Activated naive CD4-positive, alpha-beta T cell treated with Interleukin-2 at 50 U/mL for 16 hours (primary cell): ENCODE data around the gene MAPKAPK3.
"Not testable (repeated sequence)": the region's sequence is repeated elsewhere in the genome, so short reads cannot be mapped to it uniquely, and the experiment has no call there.

Source experiments
- DNase-seq: peaks from one replicate; pipeline ENCODE4 v3.0.0-alpha.2; 2020

Gene MAPKAPK3

GRCh38 chr3:50657816-50658215, 40.9 kb downstream of the MAPKAPK3 start:
- DNase-seq: no peak

DNA sequence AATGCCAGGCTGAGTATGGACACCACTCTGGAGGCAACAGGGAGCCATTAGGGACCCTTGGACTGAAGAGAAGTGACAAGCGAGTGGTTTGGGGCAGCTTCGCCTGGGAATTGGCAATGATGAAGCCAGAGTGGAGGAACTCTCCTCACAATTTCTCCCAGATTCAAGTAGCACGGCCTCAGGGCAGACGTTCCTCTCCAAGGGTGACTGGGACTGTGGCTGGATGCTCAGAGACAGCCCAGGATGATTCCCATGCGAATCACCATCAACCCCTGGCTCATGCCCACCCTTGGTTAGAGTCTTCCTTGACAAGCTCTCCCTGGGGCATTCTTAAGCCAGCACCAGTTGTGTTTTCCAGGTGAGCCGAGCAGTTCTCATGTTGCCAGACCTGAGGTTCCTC, 41.5 kb downstream of the MAPKAPK3 start:
- no peak for DNase-seq

- DNase-seq: no peak
Observed at GRCh38 chr3:50658831-50659230, 41.9 kb downstream of the MAPKAPK3 start.

GRCh38 chr3:50660386-50660785, 43.4 kb downstream of the MAPKAPK3 start:
- no peak for DNase-seq

- no peak for DNase-seq
Observed at GRCh38 chr3:50661321-50661837, 44.4 kb downstream of the MAPKAPK3 start.

DNA sequence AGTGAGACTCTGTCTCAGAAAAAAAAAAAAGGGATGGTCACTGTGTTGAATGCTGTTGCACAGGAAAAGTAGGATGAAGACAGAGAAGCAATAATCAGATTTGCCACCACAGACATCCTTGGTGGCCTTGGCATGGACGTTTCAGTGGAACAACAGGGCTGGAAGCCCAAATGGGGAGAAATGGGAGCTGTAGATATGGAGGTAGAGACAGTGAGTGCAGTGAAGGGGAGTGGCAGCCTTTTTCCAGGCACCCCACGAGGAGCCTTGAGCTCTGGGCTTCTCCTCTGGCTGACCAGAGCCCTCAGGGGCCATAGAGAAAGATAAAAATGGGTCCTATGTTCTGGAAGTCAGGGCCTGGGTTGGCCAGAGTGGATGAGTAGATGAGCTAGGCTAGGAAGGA, 45.5 kb downstream of the MAPKAPK3 start:
- no peak for DNase-seq

- no peak for DNase-seq
Observed at GRCh38 chr3:50665081-50665840, 48.3 kb downstream of the MAPKAPK3 start.

GRCh38 chr3:50665841-50666115, 48.8 kb downstream of the MAPKAPK3 start:
- DNase-seq: not testable (repeated sequence)

- DNase-seq: no peak
Observed at GRCh38 chr3:50666837-50667236, 49.9 kb downstream of the MAPKAPK3 start.

DNA sequence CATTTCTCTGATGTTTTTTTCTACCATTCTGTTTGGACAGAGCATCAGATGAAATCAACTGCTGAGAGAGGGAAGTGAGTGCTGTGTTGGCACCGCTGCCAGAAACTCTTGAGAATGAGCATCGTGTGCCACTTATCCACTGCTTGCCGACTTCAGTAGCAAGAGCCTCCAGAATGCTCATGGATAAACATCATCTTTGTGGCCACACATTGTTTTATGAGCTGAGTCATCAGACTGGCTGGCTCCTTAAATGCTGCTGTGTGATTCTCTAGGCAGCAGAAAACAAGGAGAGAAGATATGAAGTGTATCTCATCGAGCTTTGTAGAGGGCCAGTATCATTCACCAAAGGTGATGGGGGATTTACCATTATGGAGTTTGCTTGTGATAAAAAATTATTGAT, 54.4 kb downstream of the MAPKAPK3 start:
- DNase-seq: no peak

DNA sequence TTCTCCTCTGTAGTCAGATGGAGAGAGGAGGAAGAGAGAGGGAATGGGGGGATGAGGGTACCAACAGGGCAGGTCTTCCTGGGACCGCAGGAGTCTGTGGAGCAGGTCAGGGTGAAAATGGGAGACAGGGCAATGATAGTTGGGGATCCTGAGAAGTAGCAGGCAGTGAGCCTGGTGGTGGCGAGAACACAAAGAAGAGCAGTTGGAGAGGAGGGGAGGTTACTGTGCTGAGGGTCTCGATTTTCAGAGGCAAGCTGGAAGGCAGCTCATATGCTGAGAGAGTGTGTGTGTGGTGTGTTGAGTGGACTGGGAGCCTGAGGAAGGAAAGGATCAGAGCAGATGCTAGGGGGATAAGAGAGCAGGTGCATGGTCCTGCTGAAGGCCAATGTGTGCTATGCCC, 55.7 kb downstream of the MAPKAPK3 start:
- no peak for DNase-seq

GRCh38 chr3:50673931-50674330, 57.0 kb downstream of the MAPKAPK3 start:
- no peak for DNase-seq

DNA sequence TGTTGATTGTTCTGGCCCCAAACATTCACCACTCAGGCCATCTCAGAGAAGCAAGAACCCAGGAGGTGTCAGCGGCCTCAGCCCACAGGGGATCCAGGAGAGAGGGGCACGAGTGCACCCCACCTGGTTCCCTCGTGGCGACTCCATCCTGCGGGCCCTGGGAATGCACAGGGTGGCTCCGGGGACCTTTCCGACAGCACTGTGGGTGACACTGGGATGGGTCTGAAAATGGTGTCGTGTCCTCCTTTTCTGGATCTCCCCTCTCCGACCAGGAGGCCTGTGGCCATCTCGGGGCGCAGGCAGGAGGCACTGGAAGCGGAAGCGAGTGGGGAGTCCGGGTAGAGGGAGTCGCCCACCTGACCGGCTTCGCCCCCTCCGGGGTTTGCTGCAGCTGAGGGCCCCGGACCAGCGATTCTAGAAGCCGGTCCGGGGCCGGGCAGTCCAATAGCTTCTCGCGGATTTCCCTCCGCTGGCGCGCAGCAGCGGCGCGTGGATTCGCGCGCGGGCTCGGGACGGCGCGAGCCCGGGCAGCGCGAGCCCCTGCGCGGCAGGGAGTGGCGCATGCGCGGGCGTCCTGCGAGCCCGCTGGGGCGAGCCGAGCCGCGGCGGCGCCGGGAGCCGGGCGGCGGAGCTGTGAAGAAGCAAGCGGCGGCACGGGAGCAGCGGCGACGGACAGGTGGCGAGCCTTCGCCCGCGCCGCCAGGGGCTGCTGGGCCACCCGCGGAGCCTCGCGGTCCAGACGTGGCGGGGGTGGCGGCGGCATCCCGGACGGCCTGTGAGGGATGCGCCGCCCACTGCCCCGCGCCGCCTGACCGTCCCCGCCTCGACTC, 57.6 kb downstream of the MAPKAPK3 start, which contains the start of gene DOCK3:
TSS of gene DOCK3 (plus strand) at position 579 of the 830 bp plus-strand sequence. CDS start 337 bp downstream, outside the sequence.
- peak; percentile 62 for DNase-seq

GRCh38 chr3:50675179-50676030, 58.5 kb downstream of the MAPKAPK3 start:
- DNase-seq: peak; percentile 69

GRCh38 chr3:50676031-50676705, 59.2 kb downstream of the MAPKAPK3 start:
- DNase-seq: no peak

- DNase-seq: no peak
Observed at GRCh38 chr3:50687127-50687751, 70.3 kb downstream of the MAPKAPK3 start.

- DNase-seq: no peak
Observed at GRCh38 chr3:50687916-50688315, 71.0 kb downstream of the MAPKAPK3 start.

DNA sequence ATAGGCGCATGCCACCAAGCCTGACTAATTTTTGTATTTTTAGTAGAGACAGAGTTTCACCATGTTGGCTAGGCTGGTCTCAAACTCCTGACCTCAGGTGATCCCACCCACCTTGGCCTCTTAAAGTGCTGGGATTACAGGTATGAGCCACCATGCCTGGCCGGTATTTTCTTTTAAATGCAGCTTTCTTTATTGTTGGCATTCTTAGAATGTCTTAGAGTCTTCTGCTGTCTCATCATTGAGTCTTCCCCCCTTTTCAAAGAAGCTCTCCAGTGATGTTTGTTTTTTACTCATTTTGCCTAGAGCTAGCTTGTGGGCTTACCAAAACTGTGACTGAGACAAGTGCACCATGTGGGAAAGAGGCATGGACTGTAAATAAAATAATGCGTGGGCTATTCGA, 71.7 kb downstream of the MAPKAPK3 start:
- DNase-seq: not testable (repeated sequence)

DNA sequence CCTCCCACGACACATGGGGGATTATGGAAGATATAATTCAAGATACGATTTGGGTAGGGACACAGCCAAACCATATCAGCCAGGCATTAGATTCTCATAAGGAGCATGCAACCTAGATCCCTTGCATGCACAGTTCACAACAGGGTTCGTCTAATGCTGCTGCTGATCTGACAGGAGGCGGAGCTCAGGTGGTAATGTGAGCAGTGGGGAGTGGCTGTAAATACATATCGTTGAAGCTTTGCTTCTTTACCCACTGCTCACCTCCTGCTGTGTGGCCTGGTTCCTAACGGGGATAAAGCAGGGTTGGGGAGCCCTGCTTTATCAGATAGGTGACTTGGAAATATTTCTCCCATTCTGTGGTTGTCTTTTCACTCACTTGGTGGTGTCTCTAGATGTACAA, 72.6 kb downstream of the MAPKAPK3 start:
- no peak for DNase-seq

DNA sequence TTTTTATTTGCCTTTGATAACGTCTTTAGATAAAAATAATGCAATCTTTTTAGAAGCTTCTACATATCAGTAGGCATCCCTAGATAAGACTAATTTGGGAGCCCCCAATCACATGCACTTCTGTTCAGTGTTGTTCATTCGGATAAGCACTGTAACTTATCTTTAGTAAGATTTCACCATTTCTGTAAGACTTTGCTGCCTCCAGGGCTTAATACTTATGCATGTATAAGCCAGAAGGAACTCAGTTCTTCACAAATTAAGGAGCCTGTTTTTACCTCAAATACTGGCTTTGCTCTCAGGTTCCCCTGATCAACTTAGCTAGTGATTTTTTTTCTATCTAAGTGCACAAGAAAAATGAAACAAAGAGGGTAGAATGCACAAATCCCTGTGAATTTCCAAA, 78.1 kb downstream of the MAPKAPK3 start:
- no peak for DNase-seq

GRCh38 chr3:50696276-50696675, 79.3 kb downstream of the MAPKAPK3 start:
- DNase-seq: no peak

- DNase-seq: no peak
Observed at GRCh38 chr3:50698269-50698668, 81.3 kb downstream of the MAPKAPK3 start.
